Measurements from ENCODE around the gene CDX2.

Gene CDX2

DNA sequence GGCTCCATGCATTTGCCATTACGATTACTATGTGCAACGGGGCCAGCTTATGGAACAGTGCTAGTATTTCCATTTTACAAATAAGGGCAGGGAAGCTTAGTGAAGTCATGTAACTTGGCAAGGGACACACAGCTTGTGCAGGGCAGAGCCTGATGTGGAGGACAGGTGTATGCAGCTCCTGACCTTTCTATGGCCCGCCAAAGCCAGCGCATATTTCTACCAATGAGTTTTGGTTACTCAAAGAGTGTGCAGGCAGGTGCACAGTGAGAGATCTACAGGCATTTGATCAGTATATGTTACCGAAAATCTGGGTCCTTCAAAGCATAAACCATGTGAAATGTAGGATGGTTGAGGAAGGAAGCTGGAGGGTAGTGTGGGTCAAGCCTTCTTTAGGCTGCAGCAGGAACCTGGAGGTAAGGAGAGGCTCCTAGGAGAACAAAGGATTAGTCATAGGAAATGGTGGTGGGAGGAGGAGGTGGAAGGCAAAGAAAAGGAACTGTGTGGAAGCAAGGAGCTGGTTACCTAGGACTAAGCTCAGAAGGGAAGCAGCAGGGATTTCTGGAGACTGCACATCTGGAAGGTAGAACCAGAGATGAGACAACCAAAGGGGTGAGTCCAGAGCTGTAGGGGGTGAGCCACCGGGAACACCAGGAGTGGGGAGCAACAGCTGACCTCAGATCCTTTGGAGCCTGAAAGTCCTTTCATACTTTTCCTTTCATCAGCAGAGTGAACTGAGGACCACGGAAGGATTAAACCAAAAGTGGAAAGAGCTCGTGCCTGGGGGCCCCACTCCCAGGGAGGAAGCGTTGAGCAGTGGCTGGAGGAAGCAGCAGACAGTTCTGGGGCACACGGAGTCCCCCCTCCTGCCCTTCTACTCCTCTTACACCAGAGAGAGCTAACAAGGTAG is 53.6 kb downstream of the CDX2 start:
- no peak for DNase-seq

GRCh38 chr13:27913160-27913559 is 56.0 kb downstream of the CDX2 start:
- no peak for DNase-seq

DNA sequence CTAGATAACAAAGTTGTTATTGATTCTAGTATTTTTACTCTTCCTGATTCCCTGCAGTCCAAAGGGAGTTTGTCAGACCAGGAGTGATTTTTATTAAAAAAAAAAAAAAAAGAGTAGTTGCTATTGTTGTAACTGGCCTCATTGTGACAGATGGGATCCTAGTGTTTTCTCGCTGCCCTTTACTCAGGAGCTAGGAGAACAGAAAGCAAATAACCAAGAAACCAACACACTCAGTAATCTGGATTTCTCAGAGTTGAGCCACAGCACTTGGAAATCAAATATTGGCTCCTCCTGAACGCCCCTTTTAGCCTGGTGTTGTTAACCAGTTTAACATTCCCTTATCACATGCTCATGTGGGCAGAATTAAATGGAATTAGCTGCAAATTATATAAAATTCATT is 57.6 kb downstream of the CDX2 start:
- no peak for DNase-seq
